Measurements from ENCODE around the gene FAM186B. TPM values are rescaled to one million over a fixed set of nuclear protein-coding genes. Genes with fewer than 3 reads are reported as not detected.

Gene FAM186B
- total and polyA plus RNA-seq, 8 donors, result 0.18 to 7.0 (median 0.27) TPM; not detected in 4

- Histone ChIP-seq H3K4me3 (no peak overlapping the region), H3K4me1 (peaks cover 8 to 12% (median 10%) of the 10 kb centered on the region in 4 donors), H3K27ac (no peak overlapping the region), H3K27me3 (peaks cover 0 to 18% (median 15%) of the 10 kb centered on the region in 3 donors), H3K9me3 (no peaks in the 10 kb centered on the region), H3K36me3 (peaks cover 10 to 30% (median 28%) of the 10 kb centered on the region in 4 donors)
- DNase-seq, result peak in 1 of 2 donors; percentile 70
- intact Hi-C loops (cut with DNase I; ENCODE audit: low total_unique reads), result no loop called here
- TF ChIP-seq EP300 (IDR thresholded peaks at IDR 0.05) (no peak), CTCF (IDR thresholded peaks at IDR 0.05) (peak in 5 of 7 experiments; percentile 12 to 72 (median 30))
- WGBS, 5 donors, result 53 to 61% (median 56%) methylated on average over 2 of the region's 2 CpGs
These were observed 51.8 kb downstream of the FAM186B start for GRCh38 chr12:49553512-49554088.

- H3K36me3 ChIP-seq, result peaks cover 6 to 23% (median 21%) of the 10 kb centered on the region in 4 donors
- 78 to 84% (median 82%) methylated on average over 7 to 8 of the region's 8 CpGs for WGBS, 5 donors
- no peak for TF ChIP-seq POLR2AphosphoS5 (IDR thresholded peaks at IDR 0.05)
- TF ChIP-seq CTCF (IDR thresholded peaks at IDR 0.05), result no peak
- H3K9me3 ChIP-seq, result no peaks in the 10 kb centered on the region
- no peak for DNase-seq
- peaks cover 0 to 25% (median 22%) of the 10 kb centered on the region in 3 donors for H3K27me3 ChIP-seq
- H3K27ac ChIP-seq, result no peak overlapping the region
- intact Hi-C loops (cut with DNase I; ENCODE audit: low total_unique reads), result no loop called here
- peaks cover 11 to 16% (median 14%) of the 10 kb centered on the region in 4 donors for H3K4me1 ChIP-seq
- no peak overlapping the region for H3K4me3 ChIP-seq
These were observed 52.5 kb downstream of the FAM186B start for GRCh38 chr12:49552899-49553298.

- H3K27me3 ChIP-seq, result peaks cover 0 to 30% (median 27%) of the 10 kb centered on the region in 3 donors
- H3K36me3 ChIP-seq, result peaks cover 2 to 19% (median 16%) of the 10 kb centered on the region in 4 donors
- H3K4me3 ChIP-seq, result no peak overlapping the region
- no peak for DNase-seq
- H3K9me3 ChIP-seq, result no peaks in the 10 kb centered on the region
- no peak overlapping the region for H3K27ac ChIP-seq
- TF ChIP-seq CTCF (IDR thresholded peaks at IDR 0.05), result no peak
- no peak for TF ChIP-seq POLR2A (IDR thresholded peaks at IDR 0.05)
- TF ChIP-seq POLR2AphosphoS5 (IDR thresholded peaks at IDR 0.05), result no peak
- no peak for TF ChIP-seq EP300 (IDR thresholded peaks at IDR 0.05)
- intact Hi-C loops (cut with DNase I; ENCODE audit: low total_unique reads), result no loop called here
- WGBS, 5 donors, result 61 to 67% (median 65%) methylated on average over 9 of the region's 9 CpGs
- H3K4me1 ChIP-seq, result peaks cover 11 to 16% (median 14%) of the 10 kb centered on the region in 4 donors
These were observed 53.0 kb downstream of the FAM186B start for GRCh38 chr12:49552425-49552824.

GRCh38 chr12:49552014-49552413, 53.4 kb downstream of the FAM186B start:
- 39 to 57% (median 50%) methylated on average over 7 of the region's 7 CpGs for WGBS, 5 donors
- H3K27me3 ChIP-seq, result peaks cover 0 to 34% (median 31%) of the 10 kb centered on the region in 3 donors
- peaks cover 11 to 16% (median 14%) of the 10 kb centered on the region in 4 donors for H3K4me1 ChIP-seq
- H3K36me3 ChIP-seq, result peaks cover 0 to 15% (median 12%) of the 10 kb centered on the region in 4 donors
- no peak overlapping the region for H3K4me3 ChIP-seq
- intact Hi-C loops (cut with DNase I; ENCODE audit: low total_unique reads), result no loop called here
- TF ChIP-seq EP300 (IDR thresholded peaks at IDR 0.05) (no peak), POLR2A (IDR thresholded peaks at IDR 0.05) (no peak), POLR2AphosphoS5 (IDR thresholded peaks at IDR 0.05) (no peak), CTCF (IDR thresholded peaks at IDR 0.05) (no peak)
- H3K9me3 ChIP-seq, result no peaks in the 10 kb centered on the region
- H3K27ac ChIP-seq, result no peak overlapping the region
- no peak for DNase-seq
